Cardiac fibroblast (primary cell): Measurements from ENCODE around the gene ULK4.

Source experiments
- DNase-seq, 2 donors: peaks; one replicate each; pipeline versions ENCODE4 v3.0.0 to v3.0.0-alpha.2; 2010; ENCODE audit warnings: low read depth in 2 of 2
- H3K4me3 ChIP-seq, 2 donors: replicated peaks in 1 of 2; 1 replicate in 1 of 2; 2 replicates in 1 of 2; pipeline ENCODE4 v1.5.1; 2011; ENCODE audit warnings: low read depth in 2 of 2, low read length in 2 of 2, mild to moderate bottlenecking in 2 of 2, moderate library complexity in 1 of 2
- TF ChIP-seq, protein P1 (sequence below): IDR thresholded peaks from one replicate; pipeline ENCODE4 v1.5.1; 2011; ENCODE audit warnings: low read depth, mild to moderate bottlenecking, low read length, inconsistent platforms

Gene ULK4

DNA sequence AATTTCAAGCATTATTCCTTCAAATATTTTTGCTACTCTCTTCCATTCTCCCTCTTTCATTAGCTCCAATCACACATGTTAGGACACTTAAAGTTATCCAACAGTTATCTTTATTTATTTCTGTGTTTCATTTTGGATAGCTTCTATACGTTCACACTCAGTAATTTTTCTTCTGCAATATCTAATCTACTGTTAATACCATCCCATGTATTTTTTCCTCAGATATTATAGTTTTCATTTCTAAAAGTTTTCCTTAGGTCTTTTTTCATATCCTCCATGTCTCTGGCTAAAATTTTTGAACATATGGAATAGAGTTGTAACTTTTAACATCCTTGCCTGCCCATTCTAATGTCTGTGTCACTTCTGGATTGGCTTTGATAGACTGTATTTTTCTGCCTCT, 689.2 kb downstream of the ULK4 start:
- TF ChIP-seq, protein P1, sequence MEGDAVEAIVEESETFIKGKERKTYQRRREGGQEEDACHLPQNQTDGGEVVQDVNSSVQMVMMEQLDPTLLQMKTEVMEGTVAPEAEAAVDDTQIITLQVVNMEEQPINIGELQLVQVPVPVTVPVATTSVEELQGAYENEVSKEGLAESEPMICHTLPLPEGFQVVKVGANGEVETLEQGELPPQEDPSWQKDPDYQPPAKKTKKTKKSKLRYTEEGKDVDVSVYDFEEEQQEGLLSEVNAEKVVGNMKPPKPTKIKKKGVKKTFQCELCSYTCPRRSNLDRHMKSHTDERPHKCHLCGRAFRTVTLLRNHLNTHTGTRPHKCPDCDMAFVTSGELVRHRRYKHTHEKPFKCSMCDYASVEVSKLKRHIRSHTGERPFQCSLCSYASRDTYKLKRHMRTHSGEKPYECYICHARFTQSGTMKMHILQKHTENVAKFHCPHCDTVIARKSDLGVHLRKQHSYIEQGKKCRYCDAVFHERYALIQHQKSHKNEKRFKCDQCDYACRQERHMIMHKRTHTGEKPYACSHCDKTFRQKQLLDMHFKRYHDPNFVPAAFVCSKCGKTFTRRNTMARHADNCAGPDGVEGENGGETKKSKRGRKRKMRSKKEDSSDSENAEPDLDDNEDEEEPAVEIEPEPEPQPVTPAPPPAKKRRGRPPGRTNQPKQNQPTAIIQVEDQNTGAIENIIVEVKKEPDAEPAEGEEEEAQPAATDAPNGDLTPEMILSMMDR = no peak
- H3K4me3 ChIP-seq = no peak overlapping the region
- DNase-seq = no peak

DNA sequence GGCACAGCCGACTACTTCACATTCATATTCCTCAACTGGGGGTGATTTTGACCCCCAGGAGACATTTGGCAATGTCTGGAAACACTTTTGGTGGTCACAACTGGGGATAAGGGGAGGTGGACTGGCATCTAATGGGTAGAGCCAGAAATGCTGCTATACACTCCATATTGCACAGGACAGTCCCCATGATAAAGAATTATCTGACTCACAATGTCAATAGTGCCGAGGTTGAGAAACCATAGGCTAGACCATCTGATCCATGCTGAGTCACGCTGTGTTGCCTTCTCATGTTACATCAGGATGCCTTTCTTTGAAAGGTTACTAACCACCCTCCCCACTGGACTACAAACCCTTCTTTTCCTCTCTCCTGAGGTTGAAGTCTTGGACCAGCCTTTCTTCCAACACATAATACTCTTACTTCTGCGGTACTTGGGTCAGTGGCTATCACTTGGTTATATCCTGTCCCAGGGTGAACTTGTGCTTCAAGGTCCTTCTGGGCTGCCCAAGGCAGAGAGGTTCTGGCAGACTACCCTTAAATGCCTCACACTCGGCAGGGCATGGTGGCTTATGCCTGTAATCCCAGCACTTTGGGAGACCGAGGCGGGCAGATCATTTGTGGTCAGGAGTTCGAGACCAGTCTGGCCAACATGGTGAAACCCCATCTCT, 693.8 kb downstream of the ULK4 start:
- TF ChIP-seq, protein P1 = no peak
- H3K4me3 ChIP-seq = no peak overlapping the region
- peak; percentile 84 to 98 for DNase-seq

DNA sequence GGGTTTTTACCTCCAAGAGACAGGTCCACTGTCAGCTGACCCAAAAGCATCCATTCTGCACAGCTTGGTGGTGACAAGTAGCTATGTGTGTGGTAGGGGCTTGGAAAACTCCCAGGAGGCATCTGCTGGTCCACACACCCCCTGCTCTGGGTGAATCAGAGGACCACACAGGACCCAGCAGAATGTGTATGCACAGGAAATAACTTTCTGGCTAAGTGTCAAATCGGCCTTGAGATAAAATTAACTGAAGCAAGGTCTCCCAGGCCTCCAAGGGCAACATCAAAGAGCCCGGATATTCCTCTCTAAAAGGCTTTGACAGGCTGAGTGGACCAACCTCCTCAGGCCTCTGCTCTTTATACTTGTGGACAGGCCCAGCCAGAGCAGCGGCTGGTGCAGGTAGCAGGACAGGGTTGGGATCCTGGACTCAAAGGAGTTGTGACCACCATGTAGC, 696.1 kb downstream of the ULK4 start:
- no peak overlapping the region for H3K4me3 ChIP-seq
- DNase-seq = peak; percentile 75 to 80
- TF ChIP-seq, protein P1 = no peak

DNA sequence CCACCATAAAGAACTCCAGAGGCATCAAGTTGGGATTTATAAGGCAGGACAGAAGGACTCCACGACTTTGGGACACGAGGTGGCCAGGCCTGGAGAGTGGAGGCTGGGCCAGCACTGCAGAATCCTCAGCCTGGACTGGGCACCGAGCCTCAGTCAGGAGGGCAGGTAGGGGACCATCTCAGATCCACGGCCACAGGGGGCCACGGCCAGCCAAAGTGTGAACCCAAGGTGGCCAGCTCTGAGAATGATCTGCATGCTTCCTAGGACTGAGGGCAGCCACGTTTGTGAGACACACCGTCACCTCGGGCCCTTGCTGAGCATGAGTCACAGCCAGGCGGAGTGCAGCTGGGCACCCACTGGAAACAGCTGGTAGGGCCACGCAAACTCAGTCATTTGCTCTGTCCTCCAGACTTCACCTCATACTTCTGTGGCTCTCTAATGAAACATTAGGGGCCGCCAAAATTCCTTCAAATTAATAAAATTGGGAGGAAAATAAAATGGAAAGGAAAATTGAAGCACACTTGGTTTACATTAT, 696.8 kb downstream of the ULK4 start:
- peak in 1 of 2 donors; percentile 70 for DNase-seq
- TF ChIP-seq, protein P1 = no peak
- no peak overlapping the region for H3K4me3 ChIP-seq

DNA sequence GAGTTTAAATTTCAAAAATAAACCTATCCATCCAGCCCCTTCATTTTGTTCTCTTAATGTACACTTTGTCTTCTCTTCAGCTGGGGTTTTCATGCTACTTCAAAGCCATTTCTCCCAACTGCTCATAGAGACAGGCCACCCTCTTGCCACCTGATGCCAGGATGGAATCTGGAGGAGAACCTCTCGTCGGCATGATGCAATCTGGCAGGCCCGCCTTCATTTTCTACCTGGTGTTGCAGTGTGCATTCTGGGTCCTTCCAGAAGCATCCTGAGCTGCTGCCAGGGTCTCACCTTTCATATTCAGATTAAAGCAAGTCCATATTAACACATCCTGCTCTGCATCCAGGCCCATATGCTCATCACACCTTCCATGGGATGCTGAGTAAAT, 701.8 kb downstream of the ULK4 start:
- no peak for DNase-seq
- TF ChIP-seq, protein P1 = no peak
- no peak overlapping the region for H3K4me3 ChIP-seq

DNA sequence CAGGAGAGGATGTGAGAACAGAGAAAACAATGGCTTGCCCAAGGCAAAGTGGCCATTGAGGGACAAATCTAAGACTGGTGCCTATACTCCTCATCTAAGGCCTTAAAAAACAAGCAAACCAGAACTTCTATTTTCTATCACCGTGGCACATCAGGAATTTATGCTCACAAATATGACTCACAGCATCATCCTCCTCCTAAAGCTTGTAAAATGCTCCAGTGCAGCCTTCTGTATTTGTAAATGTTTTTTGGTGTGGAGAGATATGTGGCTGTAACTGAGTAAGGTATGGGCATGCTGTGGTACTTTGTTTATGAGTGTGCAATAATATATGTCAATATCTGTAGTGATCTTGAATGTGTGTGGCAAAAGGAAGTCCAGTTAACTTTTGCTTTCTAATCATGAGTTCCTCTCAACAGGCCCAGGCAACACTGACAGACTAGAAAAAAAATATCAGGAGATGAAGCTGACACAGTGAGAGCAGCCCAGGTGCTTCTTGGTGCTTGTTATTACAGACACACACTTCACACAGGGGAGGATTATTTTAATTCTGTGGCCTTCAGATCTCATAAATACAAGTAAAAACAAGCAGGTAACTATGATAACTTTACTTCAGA, 702.3 kb downstream of the ULK4 start:
- H3K4me3 ChIP-seq = no peak overlapping the region
- TF ChIP-seq, protein P1 = no peak
- peak in 1 of 2 donors; percentile 39 for DNase-seq
